Endothelial cell of umbilical vein (primary cell): ENCODE results near the gene HMGCS2. TPM values are rescaled to one million over a fixed set of nuclear protein-coding genes. Genes with fewer than 3 reads are reported as not detected.

Experiments
- BruUV-seq: library from RNA; stranded (reverse); fragments of 400-500 nt; replicated peaks from 2 replicates; lab custom pipeline; 2021; lab: Mats Ljungman, UMichigan
- CTCF ChIA-PET: fragments of 300-600, 350-600 bp; sonication (Branson Sonifier 250); formaldehyde crosslinking; loops from one replicate; lab custom pipeline; 2021; ENCODE audit warnings: antibody characterized with exemption, inconsistent platforms; lab: Charles Lee
- POLR2A ChIA-PET: fragments of 300-600, 350-600 bp; sonication (Branson Sonifier 250); formaldehyde crosslinking; loops from one replicate; lab custom pipeline; 2021; ENCODE audit warnings: antibody characterized with exemption, inconsistent platforms; lab: Charles Lee
- DNase-seq: peaks from one replicate; pipeline ENCODE4 v3.0.0-alpha.2; 2011; ENCODE audit warnings: low read depth, low spot score
- FAIRE-seq: peaks from 2 replicates; lab custom pipeline; 2011; peaks lifted over from hg19 to GRCh38; lab: Jason Lieb, UNC
- H2AFZ ChIP-seq: 2 replicates; pipeline ENCODE4 v1.6.0; 2012; ENCODE audit warnings: low read depth, low read length, control low read depth, inconsistent platforms
- H3K27ac ChIP-seq: 2 replicates; pipeline ENCODE4 v1.5.1; 2011; ENCODE audit warnings: low read depth, mild to moderate bottlenecking, control low read depth, low read length, moderate library complexity; ENCODE audit not compliant: insufficient read depth
- H3K27me3 ChIP-seq, 2 experiments: 2 replicates each; pipeline versions ENCODE4 v1.6.0 to v1.6.1; 2011; ENCODE audit warnings: low read length in 2 of 2, mixed read lengths in 1 of 2; ENCODE audit not compliant: control insufficient read depth in 2 of 2, insufficient read depth in 2 of 2
- H3K36me3 ChIP-seq, 2 experiments: 2 replicates in 1 of 2; 3 replicates in 1 of 2; pipeline ENCODE4 v1.5.1; 2011; ENCODE audit warnings: low read length in 2 of 2, mild to moderate bottlenecking in 1 of 2, moderate library complexity in 1 of 2; ENCODE audit not compliant: control insufficient read depth in 2 of 2, insufficient read depth in 2 of 2; ENCODE audit errors: extremely low read depth in 1 of 2
- H3K4me1 ChIP-seq: 3 replicates; pipeline ENCODE4 v1.5.1; 2011; ENCODE audit warnings: mild to moderate bottlenecking, low read length; ENCODE audit not compliant: control insufficient read depth, insufficient read depth; ENCODE audit errors: extremely low read depth
- H3K4me2 ChIP-seq: 2 replicates; pipeline ENCODE4 v1.6.1; 2011; ENCODE audit warnings: low read length, control low read depth, mixed read lengths; ENCODE audit not compliant: insufficient read depth
- H3K4me3 ChIP-seq, 3 experiments: fragments of 200-600 bp in 1 of 3; sonication (generic), shearing (Covaris generic) in 1 of 3; replicated peaks in 1 of 3; 2 replicates each; pipeline ENCODE4 v1.5.1; 2011 to 2016; ENCODE audit warnings: control low read depth in 3 of 3, low read length in 3 of 3, mild to moderate bottlenecking in 2 of 3, inconsistent platforms in 1 of 3, low read depth in 1 of 3, moderate library complexity in 1 of 3; ENCODE audit not compliant: insufficient read depth in 1 of 3
- H3K79me2 ChIP-seq: 2 replicates; pipeline ENCODE4 v1.6.0; 2012; ENCODE audit warnings: low read length, inconsistent platforms; ENCODE audit not compliant: control insufficient read depth, insufficient read depth
- H3K9ac ChIP-seq: replicated peaks from 2 replicates; pipeline ENCODE3; 2011; ENCODE audit warnings: low read length, control low read depth; ENCODE audit not compliant: insufficient read depth; ENCODE audit errors: extremely low read depth
- H3K9me1 ChIP-seq: replicated peaks from 3 replicates; pipeline ENCODE4 v1.6.0; 2011; ENCODE audit warnings: mild to moderate bottlenecking, low read length; ENCODE audit not compliant: control insufficient read depth, insufficient read depth; ENCODE audit errors: extremely low read depth
- H3K9me3 ChIP-seq: replicated peaks from 2 replicates; pipeline ENCODE4 v1.5.1; 2012; ENCODE audit warnings: low read length, inconsistent platforms; ENCODE audit not compliant: control insufficient read depth, insufficient read depth
- H4K20me1 ChIP-seq: replicated peaks from 2 replicates; pipeline ENCODE3; 2011; ENCODE audit warnings: mild to moderate bottlenecking, low read length; ENCODE audit not compliant: control insufficient read depth, insufficient read depth; ENCODE audit errors: extremely low read depth
- FOS ChIP-seq: IDR thresholded peaks from 2 replicates; pipeline ENCODE4 v1.6.1; 2011; ENCODE audit warnings: mild to moderate bottlenecking, low read length, moderate library complexity, borderline replicate concordance; ENCODE audit not compliant: insufficient read depth
- JUN ChIP-seq: IDR thresholded peaks from 2 replicates; pipeline ENCODE4 v1.6.1; 2011; ENCODE audit warnings: borderline replicate concordance, low read depth; ENCODE audit not compliant: insufficient read length, insufficient read depth
- MYC ChIP-seq: IDR thresholded peaks from one replicate; pipeline ENCODE4 v1.6.1; 2011; ENCODE audit warnings: mild to moderate bottlenecking, low read depth, low read length
- POLR2A ChIP-seq: IDR thresholded peaks from 2 replicates; pipeline ENCODE4 v1.6.1; 2012; ENCODE audit warnings: low read depth, mild to moderate bottlenecking, control low read depth, low read length
- dilution Hi-C: fragments of 300-500 bp; cut with MboI; formaldehyde crosslinking; loops from one replicate; pipeline ENCODE4 v1.15.0; 2019; ENCODE audit warnings: low sequenced_read_pairs; ENCODE audit not compliant: extremely low pct_ligation_motif_present
- intact Hi-C: fragments of 100-400 bp; cut with micrococcal nuclease; formaldehyde crosslinking; loops from one replicate; pipeline ENCODE4 v1.10.0; 2022
- polyA plus RNA-seq, 4 experiments: library from polyadenylated mRNA; depleted of rRNA in 3 of 4; stranded (reverse) in 3 of 4; unstranded in 1 of 4; fragments of >200 nt; gene quantifications; 2 replicates each; pipeline versions ENCODE4 v1.2.1 to v1.2.3, GENCODE V29; 2011 to 2012; ENCODE audit warnings: missing spikeins in 1 of 4
- total RNA-seq: library from RNA; stranded (reverse); gene quantifications from 2 replicates; pipeline ENCODE4 v1.2.3, GENCODE V29; 2021
- TF ChIP-seq, protein P1 (sequence below), 2 donors: IDR thresholded peaks; 1 replicate in 1 of 2; 2 replicates in 1 of 2; pipeline ENCODE4 v1.5.1; 2011; ENCODE audit warnings: low read length in 2 of 2, mild to moderate bottlenecking in 2 of 2, moderate library complexity in 2 of 2, control low read depth in 1 of 2, inconsistent platforms in 1 of 2, low read depth in 1 of 2; ENCODE audit not compliant: insufficient read depth in 1 of 2; ENCODE audit errors: extremely low read depth in 1 of 2
- TF ChIP-seq, protein P2 (sequence below): IDR thresholded peaks from 2 replicates; pipeline ENCODE4 v1.6.1; 2011; ENCODE audit not compliant: insufficient read depth, insufficient read length

HMGCS2 gene
- total and polyA plus RNA-seq, 2 donors (not counting 3 experiments of a cell fraction or from before 2014, with no cell fraction given): not detected

DNA sequence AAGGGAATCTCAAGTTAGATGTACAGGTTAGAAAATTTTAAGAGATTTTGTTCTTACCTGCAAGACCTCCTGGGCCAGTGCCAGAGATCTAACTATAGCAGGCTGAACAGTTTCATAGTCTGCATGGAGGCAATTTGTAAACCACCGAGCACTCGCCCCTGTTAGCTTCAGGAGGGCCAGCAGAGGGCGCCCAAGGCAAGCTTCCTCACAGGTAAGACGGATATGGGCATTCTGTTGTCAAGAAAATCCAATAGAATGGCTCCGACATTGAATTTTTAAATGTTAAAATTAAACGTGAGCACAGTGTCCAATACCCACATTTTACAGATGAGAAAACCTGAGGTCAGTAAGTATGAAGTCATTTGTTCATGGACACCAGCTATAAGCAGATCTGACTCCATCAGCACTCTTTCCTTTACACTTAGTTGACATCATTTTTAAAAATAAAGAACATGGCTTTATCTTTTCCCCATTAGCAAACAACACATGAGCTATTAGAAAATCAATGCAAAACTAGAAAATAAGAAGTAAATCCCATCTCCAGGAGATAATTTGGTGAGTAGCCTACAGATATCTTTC is 40.4 kb upstream of the HMGCS2 start:
- DNase-seq (peak; percentile 65), FAIRE-seq (peak; percentile 96)
- BruUV-seq: no TSS peak
- Histone ChIP-seq H3K36me3 (no peaks in the 10 kb centered on the region), H2AFZ (no peak overlapping the region), H3K9ac (no peak overlapping the region), H3K27me3 (peaks cover 14 to 39% of the 10 kb centered on the region in 2 experiments), H3K4me3 (no peak overlapping the region), H3K27ac (no peak overlapping the region), H3K9me1 (no peaks in the 10 kb centered on the region), H3K4me1 (no peaks in the 10 kb centered on the region), H3K9me3 (no peaks in the 10 kb centered on the region), H4K20me1 (no peaks in the 10 kb centered on the region), H3K4me2 (no peak overlapping the region), H3K79me2 (no peaks in the 10 kb centered on the region)
- dilution Hi-C loops (no loop called here), intact Hi-C loops (loop anchor here (1.0 to 10.0 kb wide), 3 partner anchors 62 to 224 kb away; no protein-coding TSS in a partner anchor)
- TF ChIP-seq MYC (no peak), FOS (no peak), POLR2A (no peak), JUN (no peak)
- TF ChIP-seq, protein P1, sequence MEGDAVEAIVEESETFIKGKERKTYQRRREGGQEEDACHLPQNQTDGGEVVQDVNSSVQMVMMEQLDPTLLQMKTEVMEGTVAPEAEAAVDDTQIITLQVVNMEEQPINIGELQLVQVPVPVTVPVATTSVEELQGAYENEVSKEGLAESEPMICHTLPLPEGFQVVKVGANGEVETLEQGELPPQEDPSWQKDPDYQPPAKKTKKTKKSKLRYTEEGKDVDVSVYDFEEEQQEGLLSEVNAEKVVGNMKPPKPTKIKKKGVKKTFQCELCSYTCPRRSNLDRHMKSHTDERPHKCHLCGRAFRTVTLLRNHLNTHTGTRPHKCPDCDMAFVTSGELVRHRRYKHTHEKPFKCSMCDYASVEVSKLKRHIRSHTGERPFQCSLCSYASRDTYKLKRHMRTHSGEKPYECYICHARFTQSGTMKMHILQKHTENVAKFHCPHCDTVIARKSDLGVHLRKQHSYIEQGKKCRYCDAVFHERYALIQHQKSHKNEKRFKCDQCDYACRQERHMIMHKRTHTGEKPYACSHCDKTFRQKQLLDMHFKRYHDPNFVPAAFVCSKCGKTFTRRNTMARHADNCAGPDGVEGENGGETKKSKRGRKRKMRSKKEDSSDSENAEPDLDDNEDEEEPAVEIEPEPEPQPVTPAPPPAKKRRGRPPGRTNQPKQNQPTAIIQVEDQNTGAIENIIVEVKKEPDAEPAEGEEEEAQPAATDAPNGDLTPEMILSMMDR (IDR thresholded peaks at IDR 0.05; ENCODE audit: extremely low read depth in 1 of 2, insufficient read depth in 1 of 2, low read depth in 1 of 2, low read length in 2 of 2): peak; percentile 87 to 89
- TF ChIP-seq, protein P2, sequence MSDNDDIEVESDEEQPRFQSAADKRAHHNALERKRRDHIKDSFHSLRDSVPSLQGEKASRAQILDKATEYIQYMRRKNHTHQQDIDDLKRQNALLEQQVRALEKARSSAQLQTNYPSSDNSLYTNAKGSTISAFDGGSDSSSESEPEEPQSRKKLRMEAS: no peak
- CTCF ChIA-PET: interaction anchor here (0.6 to 2.2 kb wide), 38 partner anchors 9 to 226 kb away, joined by 3 to 25 read pairs (median 4); partner anchors contain the start of genes HMGCS2, PHGDH and ZNF697
- POLR2A ChIA-PET: no interaction called here
